CD4-positive, alpha-beta T cell (primary cell): ENCODE results near the gene RNF186. TPM values are rescaled to one million over a fixed set of nuclear protein-coding genes. Genes with fewer than 3 reads are reported as not detected.
A peak's percentile ranks its signal among the peaks of the same experiment; 100 is the strongest.

Experiments used
- ATAC-seq: fragments of 200-7000 bp; cut with Tn5 transposase; one replicate; pipeline ENCODE4 v1.10.0; 2022; ENCODE audit warnings: mild to moderate bottlenecking; ENCODE audit not compliant: poor library complexity
- CTCF ChIA-PET: fragments of 350-600 bp; sonication (Branson Sonifier 250); formaldehyde crosslinking; loops from one replicate; lab custom pipeline; 2021; ENCODE audit warnings: antibody characterized with exemption, inconsistent platforms; lab: Charles Lee
- POLR2A ChIA-PET: fragments of 350-600 bp; sonication (Branson Sonifier 250); formaldehyde crosslinking; loops from one replicate; lab custom pipeline; 2021; ENCODE audit warnings: antibody characterized with exemption, inconsistent platforms; lab: Charles Lee
- DNase-seq, 14 experiments: peaks; one replicate each; pipeline ENCODE4 v3.0.0-alpha.2; 2013 to 2020; ENCODE audit warnings: mixed read lengths in 2 of 14
- H3K27ac ChIP-seq, 2 donors: one replicate each; pipeline versions ENCODE4 v1.5.1 to v1.7.0; 2013; ENCODE audit warnings: low read length in 2 of 2, low read depth in 1 of 2, mild to moderate bottlenecking in 1 of 2
- H3K27me3 ChIP-seq, 2 experiments: 1 replicate in 1 of 2; 2 replicates in 1 of 2; pipeline versions ENCODE4 v1.6.1 to v1.7.0; 2013; ENCODE audit warnings: low read length in 2 of 2, control low read depth in 1 of 2, mild to moderate bottlenecking in 1 of 2, moderate library complexity in 1 of 2; ENCODE audit not compliant: insufficient read depth in 2 of 2, control insufficient read depth in 1 of 2
- H3K36me3 ChIP-seq: one replicate; pipeline ENCODE4 v1.6.1; 2013; ENCODE audit warnings: low read length, control low read depth; ENCODE audit not compliant: insufficient read depth
- H3K4me1 ChIP-seq: one replicate; pipeline ENCODE4 v1.6.1; 2013; ENCODE audit warnings: low read length, control low read depth; ENCODE audit not compliant: insufficient read depth
- H3K4me3 ChIP-seq: one replicate; pipeline ENCODE4 v1.5.1; 2013; ENCODE audit warnings: mild to moderate bottlenecking, low read length, moderate library complexity
- H3K9me3 ChIP-seq, 2 experiments: 1 replicate in 1 of 2; 2 replicates in 1 of 2; pipeline versions ENCODE4 v1.6.1 to v1.7.0; 2013; ENCODE audit warnings: low read length in 2 of 2, mild to moderate bottlenecking in 2 of 2, control low read depth in 1 of 2, moderate library complexity in 1 of 2; ENCODE audit not compliant: control insufficient read depth in 1 of 2, insufficient read depth in 1 of 2
- H3K27ac Mint-ChIP-seq: one replicate; pipeline ENCODE4 v1.8.0; 2020; ENCODE audit warnings: mixed read lengths
- H3K27me3 Mint-ChIP-seq: one replicate; pipeline ENCODE4 v1.8.0; 2021; ENCODE audit warnings: mixed read lengths
- H3K36me3 Mint-ChIP-seq: one replicate; pipeline ENCODE4 v1.8.0; 2021; ENCODE audit warnings: low read depth, mixed read lengths
- H3K4me1 Mint-ChIP-seq: one replicate; pipeline ENCODE4 v1.8.0; 2021; ENCODE audit warnings: low read depth, mixed read lengths
- H3K4me3 Mint-ChIP-seq: one replicate; pipeline ENCODE4 v1.8.0; 2020; ENCODE audit warnings: mild to moderate bottlenecking, mixed read lengths
- H3K9me3 Mint-ChIP-seq: one replicate; pipeline ENCODE4 v1.8.0; 2020; ENCODE audit warnings: mixed read lengths
- intact Hi-C, 2 experiments: fragments of 100-400 bp; cut with DNase I in 1 of 2; cut with micrococcal nuclease in 1 of 2; formaldehyde crosslinking; loops; one replicate each; pipeline versions ENCODE4 v1.15.1 to v1.9.0; 2023 to 2025; cut with DNase I, micrococcal nuclease
- total RNA-seq, 174 experiments: library from RNA in 2 of 174; stranded (reverse) in 2 of 174; gene quantifications; one replicate each; pipeline ENCODE4 v1.2.3 and lab custom pipeline; 2021 to 2026
- TF ChIP-seq, protein P1 (sequence below): fragments of 200-600 bp; IDR thresholded peaks from one replicate; pipeline ENCODE4 v1.8.0; 2022; ENCODE audit warnings: antibody characterized with exemption, mild to moderate bottlenecking

The RNF186 gene
- total RNA-seq, 2 experiments from 2014 or later, result not detected

DNA sequence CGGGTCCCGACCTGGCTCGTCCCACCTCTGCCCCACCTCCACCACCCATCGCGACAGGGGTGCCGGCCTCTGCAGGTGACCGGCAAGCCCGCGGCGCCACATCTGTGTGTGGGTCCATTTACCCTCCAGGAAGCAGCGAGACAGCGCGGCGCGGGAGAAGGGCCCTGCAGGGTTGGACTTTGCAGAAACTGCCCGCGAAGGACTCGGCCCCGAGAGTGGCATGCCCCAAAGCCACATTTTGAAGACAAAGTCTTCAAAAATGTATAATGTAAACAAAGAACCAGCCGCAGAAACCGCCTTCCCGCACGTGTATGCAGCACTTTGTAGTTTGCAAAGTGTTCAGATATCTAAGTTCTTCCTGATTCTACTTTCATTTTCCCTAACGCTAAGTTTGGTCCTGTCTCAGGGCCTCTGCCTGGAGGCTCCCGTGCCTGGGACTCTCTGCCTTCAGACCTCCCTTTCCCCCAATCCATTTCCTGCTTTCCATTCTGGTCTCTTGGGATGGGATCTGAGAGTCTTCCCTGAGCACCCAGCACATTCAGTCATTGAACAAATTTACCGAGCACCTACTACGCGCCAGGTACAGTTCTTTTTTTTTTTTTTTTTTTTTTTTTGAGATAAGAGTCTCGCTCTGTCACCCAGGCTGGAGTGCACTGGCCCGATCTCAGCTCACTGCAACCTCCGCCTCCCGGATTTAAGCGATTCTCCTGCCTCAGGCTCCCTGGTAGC lies 14.8 kb downstream of the RNF186 start:
- Mint-ChIP-seq H3K27ac (peak overlapping the region; percentile 95), H3K9me3 (no peaks in the 10 kb centered on the region), H3K4me3 (peak overlapping the region; percentile 96), H3K27me3 (no peaks in the 10 kb centered on the region), H3K36me3 (peaks cover 5% of the 10 kb centered on the region), H3K4me1 (peaks cover 31% of the 10 kb centered on the region)
- POLR2A ChIA-PET, result interaction anchor here (1.2 kb wide), 1 partner anchor 10 kb away, joined by 4 read pairs; no protein-coding TSS in a partner anchor
- no peaks in the 10 kb centered on the region for H3K9me3 ChIP-seq
- H3K27me3 ChIP-seq, result no peaks in the 10 kb centered on the region
- CTCF ChIA-PET, result interaction anchor here (0.7 to 1.0 kb wide), 2 partner anchors 11 to 205 kb away, joined by 3 to 5 read pairs; no protein-coding TSS in a partner anchor
- H3K4me1 ChIP-seq, result peaks cover 30% of the 10 kb centered on the region
- H3K27ac ChIP-seq, result peak overlapping the region; percentile 53 to 65
- intact Hi-C loops, result no loop called here
- TF ChIP-seq, protein P1, sequence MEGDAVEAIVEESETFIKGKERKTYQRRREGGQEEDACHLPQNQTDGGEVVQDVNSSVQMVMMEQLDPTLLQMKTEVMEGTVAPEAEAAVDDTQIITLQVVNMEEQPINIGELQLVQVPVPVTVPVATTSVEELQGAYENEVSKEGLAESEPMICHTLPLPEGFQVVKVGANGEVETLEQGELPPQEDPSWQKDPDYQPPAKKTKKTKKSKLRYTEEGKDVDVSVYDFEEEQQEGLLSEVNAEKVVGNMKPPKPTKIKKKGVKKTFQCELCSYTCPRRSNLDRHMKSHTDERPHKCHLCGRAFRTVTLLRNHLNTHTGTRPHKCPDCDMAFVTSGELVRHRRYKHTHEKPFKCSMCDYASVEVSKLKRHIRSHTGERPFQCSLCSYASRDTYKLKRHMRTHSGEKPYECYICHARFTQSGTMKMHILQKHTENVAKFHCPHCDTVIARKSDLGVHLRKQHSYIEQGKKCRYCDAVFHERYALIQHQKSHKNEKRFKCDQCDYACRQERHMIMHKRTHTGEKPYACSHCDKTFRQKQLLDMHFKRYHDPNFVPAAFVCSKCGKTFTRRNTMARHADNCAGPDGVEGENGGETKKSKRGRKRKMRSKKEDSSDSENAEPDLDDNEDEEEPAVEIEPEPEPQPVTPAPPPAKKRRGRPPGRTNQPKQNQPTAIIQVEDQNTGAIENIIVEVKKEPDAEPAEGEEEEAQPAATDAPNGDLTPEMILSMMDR, result no peak
- ATAC-seq (peak; percentile 66), DNase-seq (peak; percentile 6 to 69 (median 38))
- H3K36me3 ChIP-seq, result peaks cover 4% of the 10 kb centered on the region
- peak overlapping the region; percentile 90 for H3K4me3 ChIP-seq

GRCh38 chr1:19799230-19800075 lies 15.6 kb downstream of the RNF186 start, which contains the start of gene TMCO4:
TMCO4 (minus strand) TSS chr1:19799916; CDS start chr1:19780758, 19,158 bp downstream.
- H3K9me3 Mint-ChIP-seq, result no peaks in the 10 kb centered on the region
- H3K27me3 Mint-ChIP-seq, result no peaks in the 10 kb centered on the region
- peaks cover 4% of the 10 kb centered on the region for H3K36me3 ChIP-seq
- H3K27me3 ChIP-seq, result no peaks in the 10 kb centered on the region
- CTCF ChIA-PET, result no interaction called here
- intact Hi-C loops, result loop anchor here in 1 of 2 experiments (2.0 kb wide), 1 partner anchor 83 kb away; the partner anchor contains the start of gene OTUD3
- H3K9me3 ChIP-seq, result no peaks in the 10 kb centered on the region
- peak within 1 kb of the TSS; percentile 95 for H3K27ac Mint-ChIP-seq
- ATAC-seq (peak; percentile 74), DNase-seq (peak; percentile 9 to 77 (median 46))
- peaks cover 30% of the 10 kb centered on the region for H3K4me1 ChIP-seq
- H3K4me3 ChIP-seq, result peak within 1 kb of the TSS; percentile 90
- TF ChIP-seq, protein P1, result peak; percentile 21
- POLR2A ChIA-PET, result interaction anchor here (1.2 kb wide), 1 partner anchor 9 kb away, joined by 4 read pairs; no protein-coding TSS in a partner anchor
- peaks cover 31% of the 10 kb centered on the region for H3K4me1 Mint-ChIP-seq
- peak within 1 kb of the TSS; percentile 96 for H3K4me3 Mint-ChIP-seq
- H3K27ac ChIP-seq, result peak within 1 kb of the TSS; percentile 65 to 85
- H3K36me3 Mint-ChIP-seq, result peaks cover 9% of the 10 kb centered on the region
